AG10803 (cell line): ENCODE results near the gene TMEM161B.
"Not testable (repeated sequence)": the region's sequence is repeated elsewhere in the genome, so short reads cannot be mapped to it uniquely, and the experiment has no call there.

Experiments
- DNase-seq: peaks from one replicate; pipeline ENCODE4 v3.0.0; 2010; ENCODE audit warnings: low read depth
- H3K4me3 ChIP-seq: 2 replicates; pipeline ENCODE4 v1.5.1; 2011; ENCODE audit warnings: mild to moderate bottlenecking, low read length, control low read depth
- TF ChIP-seq, protein P1 (sequence below): conservative IDR thresholded peaks from 2 replicates; pipeline ENCODE4 v1.5.1; 2011; ENCODE audit warnings: mild to moderate bottlenecking, low read length, control low read depth, inconsistent platforms

The TMEM161B gene

GRCh38 chr5:88250010-88250409 is 18.6 kb downstream of the TMEM161B start:
- no peak for DNase-seq
- H3K4me3 ChIP-seq: no peak overlapping the region
- TF ChIP-seq, protein P1, sequence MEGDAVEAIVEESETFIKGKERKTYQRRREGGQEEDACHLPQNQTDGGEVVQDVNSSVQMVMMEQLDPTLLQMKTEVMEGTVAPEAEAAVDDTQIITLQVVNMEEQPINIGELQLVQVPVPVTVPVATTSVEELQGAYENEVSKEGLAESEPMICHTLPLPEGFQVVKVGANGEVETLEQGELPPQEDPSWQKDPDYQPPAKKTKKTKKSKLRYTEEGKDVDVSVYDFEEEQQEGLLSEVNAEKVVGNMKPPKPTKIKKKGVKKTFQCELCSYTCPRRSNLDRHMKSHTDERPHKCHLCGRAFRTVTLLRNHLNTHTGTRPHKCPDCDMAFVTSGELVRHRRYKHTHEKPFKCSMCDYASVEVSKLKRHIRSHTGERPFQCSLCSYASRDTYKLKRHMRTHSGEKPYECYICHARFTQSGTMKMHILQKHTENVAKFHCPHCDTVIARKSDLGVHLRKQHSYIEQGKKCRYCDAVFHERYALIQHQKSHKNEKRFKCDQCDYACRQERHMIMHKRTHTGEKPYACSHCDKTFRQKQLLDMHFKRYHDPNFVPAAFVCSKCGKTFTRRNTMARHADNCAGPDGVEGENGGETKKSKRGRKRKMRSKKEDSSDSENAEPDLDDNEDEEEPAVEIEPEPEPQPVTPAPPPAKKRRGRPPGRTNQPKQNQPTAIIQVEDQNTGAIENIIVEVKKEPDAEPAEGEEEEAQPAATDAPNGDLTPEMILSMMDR: no peak

- no peak overlapping the region for H3K4me3 ChIP-seq
- TF ChIP-seq, protein P1: no peak
- no peak for DNase-seq
These were observed 19.7 kb downstream of the TMEM161B start for GRCh38 chr5:88248743-88249540.

- DNase-seq: no peak
- TF ChIP-seq, protein P1: no peak
- no peak overlapping the region for H3K4me3 ChIP-seq
These were observed 20.6 kb downstream of the TMEM161B start for GRCh38 chr5:88248094-88248493.

- no peak overlapping the region for H3K4me3 ChIP-seq
- no peak for DNase-seq
- TF ChIP-seq, protein P1: no peak
These were observed 22.8 kb downstream of the TMEM161B start for GRCh38 chr5:88245893-88246244.

- no peak for DNase-seq
- TF ChIP-seq, protein P1: no peak
- no peak overlapping the region for H3K4me3 ChIP-seq
These were observed 23.3 kb downstream of the TMEM161B start for GRCh38 chr5:88245241-88245892.

DNA sequence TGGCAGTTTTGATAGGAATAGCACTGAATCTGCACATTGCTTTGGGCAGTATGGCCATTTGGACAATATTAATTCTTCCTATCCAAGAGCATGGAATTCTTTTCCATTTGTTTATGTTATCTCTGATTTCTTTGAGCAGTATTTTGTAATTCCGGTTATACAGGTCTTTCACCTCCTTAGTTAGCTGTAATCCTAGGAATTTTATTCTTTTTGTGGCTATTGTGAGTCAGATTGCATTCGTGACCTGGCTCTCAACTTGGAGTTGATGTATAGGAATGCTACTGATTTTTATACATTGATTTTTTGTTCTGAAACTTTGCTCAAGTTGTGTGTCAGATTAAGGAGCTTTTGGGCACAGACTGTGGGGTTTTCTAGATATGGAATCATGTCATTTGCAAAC is 24.0 kb downstream of the TMEM161B start:
- TF ChIP-seq, protein P1: no peak
- H3K4me3 ChIP-seq: no peak overlapping the region
- no peak for DNase-seq

DNA sequence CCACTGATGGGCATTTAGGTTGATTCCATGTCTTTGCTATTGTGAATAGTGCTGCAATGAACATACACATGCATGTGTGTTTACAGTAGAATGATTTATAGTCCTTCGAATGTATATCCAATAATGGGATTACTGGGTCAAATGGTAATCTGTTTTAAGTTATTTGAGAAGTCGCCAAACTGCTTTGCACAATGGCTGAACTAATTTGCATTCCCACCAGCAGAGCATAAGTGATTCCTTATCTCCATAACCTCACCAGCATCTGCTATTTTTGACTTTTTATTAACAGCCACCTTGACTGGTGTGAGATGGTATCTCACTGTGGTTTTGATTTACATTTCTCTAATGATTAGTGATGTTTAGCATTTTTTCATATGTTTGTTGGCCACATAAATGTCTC is 25.2 kb downstream of the TMEM161B start:
- not testable (repeated sequence) for H3K4me3 ChIP-seq, DNase-seq
